ENCODE measurements around the gene HECTD2.

Gene HECTD2

GRCh38 chr10:91474009-91474408, 63.9 kb downstream of the HECTD2 start:
- no peak overlapping the region for H3K4me3 ChIP-seq (ENCODE audit: low read length)
- no peaks in the 10 kb centered on the region for H3K9me2 ChIP-seq (replicated peaks; ENCODE audit: control insufficient read depth, low read length)
- no peaks in the 10 kb centered on the region for H3K79me2 ChIP-seq (ENCODE audit: control insufficient read depth, low read length)
- H4K20me1 ChIP-seq (ENCODE audit: control insufficient read depth, insufficient read depth, low read depth, low read length): no peaks in the 10 kb centered on the region
- H3K9me3 ChIP-seq (ENCODE audit: control insufficient read depth, insufficient read depth, low read length): no peaks in the 10 kb centered on the region
- H3K4me1 ChIP-seq (ENCODE audit: control insufficient read depth, low read length): no peaks in the 10 kb centered on the region
- no peaks in the 10 kb centered on the region for H3F3A ChIP-seq (ENCODE audit: control insufficient read depth, insufficient read depth)
- no peaks in the 10 kb centered on the region for H3K27me3 ChIP-seq (ENCODE audit: control insufficient read depth, low read length)
- no peaks in the 10 kb centered on the region for H3K36me3 ChIP-seq (ENCODE audit: control insufficient read depth, low read length)
- no peak for TF ChIP-seq CTCF (IDR thresholded peaks at IDR 0.05; ENCODE audit: low read depth, low read length, poor library complexity, severe bottlenecking)
- no peak for TF ChIP-seq EZH2phosphoT487 (IDR thresholded peaks at IDR 0.05; ENCODE audit: borderline replicate concordance, low read length)
- H3K27ac ChIP-seq (ENCODE audit: low read depth, low read length): no peak overlapping the region
- H3K4me2 ChIP-seq (ENCODE audit: low read length): no peak overlapping the region

- TF ChIP-seq EZH2phosphoT487 (IDR thresholded peaks at IDR 0.05; ENCODE audit: borderline replicate concordance, low read length) (no peak), CTCF (IDR thresholded peaks at IDR 0.05; ENCODE audit: low read depth, low read length, poor library complexity, severe bottlenecking) (no peak)
Measured at GRCh38 chr10:91477236-91477635, 67.1 kb downstream of the HECTD2 start.

GRCh38 chr10:91479583-91479982, 69.4 kb downstream of the HECTD2 start:
- Histone ChIP-seq H3F3A (ENCODE audit: control insufficient read depth, insufficient read depth) (no peaks in the 10 kb centered on the region), H3K9me3 (ENCODE audit: control insufficient read depth, insufficient read depth, low read length) (no peaks in the 10 kb centered on the region), H3K4me1 (ENCODE audit: control insufficient read depth, low read length) (no peaks in the 10 kb centered on the region), H3K4me2 (ENCODE audit: low read length) (no peak overlapping the region), H4K20me1 (ENCODE audit: control insufficient read depth, insufficient read depth, low read depth, low read length) (no peaks in the 10 kb centered on the region), H3K27me3 (ENCODE audit: control insufficient read depth, low read length) (no peaks in the 10 kb centered on the region), H3K27ac (ENCODE audit: low read depth, low read length) (no peak overlapping the region), H3K4me3 (ENCODE audit: low read length) (no peak overlapping the region), H3K9me2 (replicated peaks; ENCODE audit: control insufficient read depth, low read length) (no peaks in the 10 kb centered on the region), H3K36me3 (ENCODE audit: control insufficient read depth, low read length) (no peaks in the 10 kb centered on the region), H3K79me2 (ENCODE audit: control insufficient read depth, low read length) (no peaks in the 10 kb centered on the region)
- TF ChIP-seq EZH2phosphoT487 (IDR thresholded peaks at IDR 0.05; ENCODE audit: borderline replicate concordance, low read length): no peak
- no peak for TF ChIP-seq CTCF (IDR thresholded peaks at IDR 0.05; ENCODE audit: low read depth, low read length, poor library complexity, severe bottlenecking)

More at GRCh38 chr10:91477236-91477635, 67.1 kb downstream of the HECTD2 start:
- Histone ChIP-seq H3K4me2 (ENCODE audit: low read length) (no peak overlapping the region), H3K4me3 (ENCODE audit: low read length) (no peak overlapping the region), H4K20me1 (ENCODE audit: control insufficient read depth, insufficient read depth, low read depth, low read length) (no peaks in the 10 kb centered on the region), H3K27ac (ENCODE audit: low read depth, low read length) (no peak overlapping the region), H3K9me2 (replicated peaks; ENCODE audit: control insufficient read depth, low read length) (no peaks in the 10 kb centered on the region), H3K4me1 (ENCODE audit: control insufficient read depth, low read length) (no peaks in the 10 kb centered on the region), H3K9me3 (ENCODE audit: control insufficient read depth, insufficient read depth, low read length) (no peaks in the 10 kb centered on the region), H3K36me3 (ENCODE audit: control insufficient read depth, low read length) (no peaks in the 10 kb centered on the region), H3K27me3 (ENCODE audit: control insufficient read depth, low read length) (no peaks in the 10 kb centered on the region), H3F3A (ENCODE audit: control insufficient read depth, insufficient read depth) (no peaks in the 10 kb centered on the region), H3K79me2 (ENCODE audit: control insufficient read depth, low read length) (no peaks in the 10 kb centered on the region)
